Thoracic aorta (tissue), 2 donors: Measurements from ENCODE around the gene SLCO2B1. TPM values are rescaled to one million over a fixed set of nuclear protein-coding genes. Genes with fewer than 3 reads are reported as not detected.

Source experiments
- ATAC-seq: fragments of 150-250 bp; one replicate; pipeline ENCODE4 v1.8.0; 2017; ENCODE audit warnings: low read depth; ENCODE audit not compliant: insufficient number of reproducible peaks, low FRiP score
- DNase-seq: peaks from one replicate; pipeline ENCODE4 v3.0.0-alpha.2; 2020; ENCODE audit warnings: low spot score
- H3K27ac ChIP-seq, 2 donors: fragments of 200-600 bp; sonication (generic); 1 replicate in 1 of 2; 2 replicates in 1 of 2; pipeline ENCODE4 v1.5.1; 2016; ENCODE audit warnings: mild to moderate bottlenecking in 2 of 2, moderate library complexity in 2 of 2
- H3K27me3 ChIP-seq: fragments of 200-600 bp; sonication (generic); replicated peaks from 2 replicates; pipeline ENCODE4 v1.6.0; 2016; ENCODE audit warnings: mild to moderate bottlenecking; ENCODE audit not compliant: insufficient read depth
- H3K36me3 ChIP-seq: fragments of 200-600 bp; sonication (generic); one replicate; pipeline ENCODE4 v1.5.1; 2016
- H3K4me1 ChIP-seq, 2 donors: fragments of 200-600 bp; sonication (generic); 1 replicate in 1 of 2; 2 replicates in 1 of 2; pipeline versions ENCODE4 v1.5.1 to v1.6.0; 2016; ENCODE audit warnings: low read depth in 2 of 2, mild to moderate bottlenecking in 1 of 2; ENCODE audit not compliant: control insufficient read depth in 1 of 2
- H3K4me3 ChIP-seq: fragments of 200-600 bp; sonication (generic); 2 replicates; pipeline ENCODE4 v1.5.1; 2016; ENCODE audit warnings: mild to moderate bottlenecking
- H3K9me3 ChIP-seq: fragments of 200-600 bp; sonication (generic); 2 replicates; pipeline ENCODE4 v1.5.1; 2016
- CTCF ChIP-seq: fragments of 200-600 bp; sonication (generic); IDR thresholded peaks from one replicate; pipeline ENCODE4 v1.5.1; 2019; ENCODE audit warnings: antibody characterized with exemption
- total RNA-seq, 2 donors: library from RNA; depleted of rRNA; stranded (reverse); fragments of >200 nt; gene quantifications; one replicate each; pipeline versions ENCODE4 v1.1.0 to v1.2.3, GENCODE V29; 2016

SLCO2B1 gene
- total RNA-seq, 2 donors from 2014 or later = 107 to 692 TPM

- Histone ChIP-seq H3K4me3 (no peak overlapping the region), H3K27ac (no peak overlapping the region), H3K4me1 (peaks cover 7 to 25% of the 10 kb centered on the region in 2 donors), H3K36me3 (no peaks in the 10 kb centered on the region), H3K9me3 (no peaks in the 10 kb centered on the region), H3K27me3 (peaks cover 8% of the 10 kb centered on the region)
- DNase-seq = no peak
- no peak for TF ChIP-seq CTCF
- no peak for ATAC-seq
Measured at GRCh38 chr11:75244052-75244814, 93.3 kb downstream of the SLCO2B1 start.

- Histone ChIP-seq H3K9me3 (no peaks in the 10 kb centered on the region), H3K4me1 (peaks cover 4 to 19% of the 10 kb centered on the region in 2 donors), H3K27ac (no peak overlapping the region), H3K27me3 (peaks cover 1% of the 10 kb centered on the region), H3K36me3 (no peaks in the 10 kb centered on the region), H3K4me3 (no peak overlapping the region)
- ATAC-seq = no peak
- DNase-seq = no peak
- no peak for TF ChIP-seq CTCF
Measured at GRCh38 chr11:75245356-75246005, 94.6 kb downstream of the SLCO2B1 start.

- no peak for TF ChIP-seq CTCF
- Histone ChIP-seq H3K4me1 (peaks cover 2 to 13% of the 10 kb centered on the region in 2 donors), H3K4me3 (no peak overlapping the region), H3K9me3 (no peaks in the 10 kb centered on the region), H3K27ac (no peak overlapping the region), H3K27me3 (no peaks in the 10 kb centered on the region), H3K36me3 (no peaks in the 10 kb centered on the region)
- no peak for ATAC-seq
- DNase-seq = no peak
Measured at GRCh38 chr11:75246006-75246670, 95.2 kb downstream of the SLCO2B1 start.

- ATAC-seq (no peak), DNase-seq (no peak)
- Histone ChIP-seq H3K9me3 (no peaks in the 10 kb centered on the region), H3K36me3 (no peaks in the 10 kb centered on the region), H3K4me3 (no peak overlapping the region), H3K27ac (no peak overlapping the region), H3K27me3 (no peaks in the 10 kb centered on the region), H3K4me1 (peaks cover 2 to 10% of the 10 kb centered on the region in 2 donors)
- no peak for TF ChIP-seq CTCF
Measured at GRCh38 chr11:75246671-75247350, 95.9 kb downstream of the SLCO2B1 start.

GRCh38 chr11:75248924-75249256, 98.0 kb downstream of the SLCO2B1 start:
- H3K9me3 ChIP-seq = peaks cover 6% of the 10 kb centered on the region
- H3K36me3 ChIP-seq = no peaks in the 10 kb centered on the region
- peak; percentile 16 for TF ChIP-seq CTCF
- no peak overlapping the region for H3K4me3 ChIP-seq
- no peaks in the 10 kb centered on the region for H3K27me3 ChIP-seq
- no peak for DNase-seq
- ATAC-seq = no peak
- H3K4me1 ChIP-seq = peaks cover 0 to 4% of the 10 kb centered on the region in 2 donors
- no peak overlapping the region for H3K27ac ChIP-seq
